Natural killer cell (primary cell): ENCODE results near the gene RNF145. TPM values are rescaled to one million over a fixed set of nuclear protein-coding genes. Genes with fewer than 3 reads are reported as not detected.

Experiments
- ATAC-seq, 3 donors: fragments of 150-1000 bp in 2 of 3; fragments of 200-7000 bp in 1 of 3; cut with Tn5 transposase; 1 replicate in 1 of 3; 2 replicates in 2 of 3; pipeline ENCODE4 v1.10.0; 2021; ENCODE audit warnings: mild to moderate bottlenecking in 2 of 3, moderate library complexity in 2 of 3
- DNase-seq, 2 donors: peaks; one replicate each; pipeline versions ENCODE4 v3.0.0 to v3.0.0-alpha.2; 2013 to 2021; ENCODE audit warnings: mixed read lengths in 1 of 2
- H3K27ac ChIP-seq: one replicate; pipeline ENCODE4 v1.5.1; 2013; ENCODE audit warnings: mild to moderate bottlenecking, low read length
- H3K27me3 ChIP-seq: one replicate; pipeline ENCODE4 v1.6.1; 2013; ENCODE audit warnings: low read length; ENCODE audit not compliant: control insufficient read depth, insufficient read depth
- H3K36me3 ChIP-seq: one replicate; pipeline ENCODE4 v1.6.1; 2013; ENCODE audit warnings: low read length; ENCODE audit not compliant: control insufficient read depth, insufficient read depth
- H3K4me1 ChIP-seq: one replicate; pipeline ENCODE4 v1.6.1; 2013; ENCODE audit warnings: low read length; ENCODE audit not compliant: control insufficient read depth, insufficient read depth
- H3K4me3 ChIP-seq: one replicate; pipeline ENCODE4 v1.5.1; 2013; ENCODE audit warnings: low read length
- H3K9me3 ChIP-seq: one replicate; pipeline ENCODE4 v1.6.1; 2013; ENCODE audit warnings: low read length; ENCODE audit not compliant: control insufficient read depth, insufficient read depth
- H3K27ac Mint-ChIP-seq, 2 donors: one replicate each; pipeline ENCODE4 v1.8.0; 2022; ENCODE audit warnings: mild to moderate bottlenecking in 2 of 2, mixed read lengths in 2 of 2, moderate library complexity in 1 of 2
- H3K27me3 Mint-ChIP-seq, 2 donors: one replicate each; pipeline ENCODE4 v1.8.0; 2022; ENCODE audit warnings: low read depth in 2 of 2, mixed read lengths in 2 of 2
- H3K36me3 Mint-ChIP-seq: one replicate; pipeline ENCODE4 v1.8.0; 2022; ENCODE audit warnings: mixed read lengths
- H3K4me1 Mint-ChIP-seq, 2 donors: one replicate each; pipeline ENCODE4 v1.8.0; 2022; ENCODE audit warnings: mixed read lengths in 2 of 2
- H3K4me3 Mint-ChIP-seq: one replicate; pipeline ENCODE4 v1.8.0; 2022; ENCODE audit warnings: mild to moderate bottlenecking, moderate library complexity, mixed read lengths
- H3K9me3 Mint-ChIP-seq, 2 donors: one replicate each; pipeline ENCODE4 v1.8.0; 2022; ENCODE audit warnings: mixed read lengths in 2 of 2
- CTCF ChIP-seq: fragments of 200-600 bp; IDR thresholded peaks from one replicate; pipeline ENCODE4 v1.8.0; 2022; ENCODE audit warnings: antibody characterized with exemption
- WGBS: methylation state at CpG from one replicate; pipeline ENCODE4 v1.1.7; 2013; ENCODE audit warnings: missing lambda C conversion rate; ENCODE audit not compliant: insufficient coverage; 5-methylcytosine and 5-hydroxymethylcytosine counted together
- intact Hi-C: fragments of 100-400 bp; cut with micrococcal nuclease; formaldehyde crosslinking; loops from one replicate; pipeline ENCODE4 v1.14.2; 2022
- total RNA-seq, 4 donors: library from RNA; stranded (reverse); fragments of 120-200 nt in 1 of 4; gene quantifications; one replicate each; pipeline versions ENCODE4 v1.2.3 to v1.2.4, GENCODE V29; 2013 to 2022

The RNF145 gene
- total RNA-seq, 3 donors from 2014 or later (not counting 1 experiment from before 2014, with no cell fraction given): 29.8 to 40.4 (median 38.4) TPM

GRCh38 chr5:159183247-159183646, 26.1 kb downstream of the RNF145 start:
- H3K9me3 Mint-ChIP-seq: no peaks in the 10 kb centered on the region
- H3K36me3 ChIP-seq: peaks cover 21% of the 10 kb centered on the region
- no peak overlapping the region for H3K27ac Mint-ChIP-seq

GRCh38 chr5:159182691-159183090, 26.7 kb downstream of the RNF145 start:
- Histone ChIP-seq H3K27me3 (no peaks in the 10 kb centered on the region), H3K4me3 (no peak overlapping the region), H3K36me3 (peaks cover 18% of the 10 kb centered on the region), H3K4me1 (no peaks in the 10 kb centered on the region), H3K27ac (no peak overlapping the region), H3K9me3 (no peaks in the 10 kb centered on the region)
- H3K4me1 Mint-ChIP-seq: peaks cover 6 to 10% of the 10 kb centered on the region in 2 donors
- DNase-seq (no peak), ATAC-seq (no peak)
- H3K9me3 Mint-ChIP-seq: no peaks in the 10 kb centered on the region
- H3K4me3 Mint-ChIP-seq: no peak overlapping the region
- H3K27ac Mint-ChIP-seq: no peak overlapping the region
- WGBS: no CpG with 5 or more reads among the region's 1 CpG
- intact Hi-C loops: no loop called here
- no peaks in the 10 kb centered on the region for H3K36me3 Mint-ChIP-seq
- no peak for TF ChIP-seq CTCF
- no peaks in the 10 kb centered on the region for H3K27me3 Mint-ChIP-seq

More at GRCh38 chr5:159183247-159183646, 26.1 kb downstream of the RNF145 start:
- Histone ChIP-seq H3K4me3 (no peak overlapping the region), H3K9me3 (no peaks in the 10 kb centered on the region), H3K27me3 (no peaks in the 10 kb centered on the region), H3K4me1 (no peaks in the 10 kb centered on the region), H3K27ac (no peak overlapping the region)
- intact Hi-C loops: no loop called here
- no peaks in the 10 kb centered on the region for H3K27me3 Mint-ChIP-seq
- DNase-seq (no peak), ATAC-seq (no peak)
- WGBS: no CpG with 5 or more reads among the region's 1 CpG
- no peaks in the 10 kb centered on the region for H3K36me3 Mint-ChIP-seq
- no peak overlapping the region for H3K4me3 Mint-ChIP-seq
- peaks cover 5 to 10% of the 10 kb centered on the region in 2 donors for H3K4me1 Mint-ChIP-seq
- TF ChIP-seq CTCF: no peak

GRCh38 chr5:159181651-159182050, 27.7 kb downstream of the RNF145 start:
- Histone ChIP-seq H3K27ac (no peak overlapping the region), H3K9me3 (no peaks in the 10 kb centered on the region), H3K36me3 (peaks cover 18% of the 10 kb centered on the region), H3K4me1 (no peaks in the 10 kb centered on the region), H3K27me3 (no peaks in the 10 kb centered on the region), H3K4me3 (no peak overlapping the region)
- WGBS: no CpG with 5 or more reads among the region's 4 CpGs
- no peak for TF ChIP-seq CTCF
- Mint-ChIP-seq H3K4me3 (no peak overlapping the region), H3K27me3 (no peaks in the 10 kb centered on the region), H3K4me1 (peaks cover 10 to 11% of the 10 kb centered on the region in 2 donors), H3K36me3 (no peaks in the 10 kb centered on the region), H3K27ac (no peak overlapping the region), H3K9me3 (no peaks in the 10 kb centered on the region)
- intact Hi-C loops: no loop called here
- DNase-seq (no peak), ATAC-seq (no peak)

GRCh38 chr5:159181152-159181551, 28.2 kb downstream of the RNF145 start:
- peaks cover 18% of the 10 kb centered on the region for H3K36me3 ChIP-seq
- DNase-seq: peak in 1 of 2 donors; percentile 27
- Mint-ChIP-seq H3K36me3 (no peaks in the 10 kb centered on the region), H3K27ac (no peak overlapping the region), H3K4me1 (peaks cover 10 to 12% of the 10 kb centered on the region in 2 donors), H3K27me3 (no peaks in the 10 kb centered on the region), H3K9me3 (no peaks in the 10 kb centered on the region), H3K4me3 (no peak overlapping the region)
- no peaks in the 10 kb centered on the region for H3K4me1 ChIP-seq
- H3K27me3 ChIP-seq: no peaks in the 10 kb centered on the region
- H3K27ac ChIP-seq: no peak overlapping the region
- H3K4me3 ChIP-seq: no peak overlapping the region
- ATAC-seq: no peak
- H3K9me3 ChIP-seq: no peaks in the 10 kb centered on the region
- intact Hi-C loops: no loop called here
- no peak for TF ChIP-seq CTCF
